ENCODE measurements around the gene SOCS3.

Gene SOCS3

GRCh38 chr17:78360371-78361224, 721 bp upstream of the SOCS3 start:
- Histone ChIP-seq H3K4me3 (ENCODE audit: low read length in 2 of 2) (peak overlapping the region; percentile 60 to 74), H3K9ac (ENCODE audit: low read depth in 1 of 2, low read length in 2 of 2) (peak overlapping the region; percentile 60 to 66), H3K4me1 (ENCODE audit: control insufficient read depth in 2 of 2, insufficient read depth in 2 of 2, low read length in 2 of 2) (peaks cover 14 to 16% of the 10 kb centered on the region in 2 donors), H3K9me3 (ENCODE audit: control insufficient read depth in 2 of 2, low read length in 2 of 2) (no peaks in the 10 kb centered on the region), H3K36me3 (ENCODE audit: control insufficient read depth in 2 of 2, insufficient read depth in 2 of 2, low read length in 2 of 2) (peaks cover 3% of the 10 kb centered on the region in 2 donors), H3K27me3 (ENCODE audit: control insufficient read depth in 2 of 2, insufficient read depth in 2 of 2, low read length in 2 of 2) (peaks cover 0 to 2% of the 10 kb centered on the region in 2 donors), H3K27ac (ENCODE audit: low read depth in 2 of 2, low read length in 2 of 2) (peak overlapping the region; percentile 79 to 84)

DNA sequence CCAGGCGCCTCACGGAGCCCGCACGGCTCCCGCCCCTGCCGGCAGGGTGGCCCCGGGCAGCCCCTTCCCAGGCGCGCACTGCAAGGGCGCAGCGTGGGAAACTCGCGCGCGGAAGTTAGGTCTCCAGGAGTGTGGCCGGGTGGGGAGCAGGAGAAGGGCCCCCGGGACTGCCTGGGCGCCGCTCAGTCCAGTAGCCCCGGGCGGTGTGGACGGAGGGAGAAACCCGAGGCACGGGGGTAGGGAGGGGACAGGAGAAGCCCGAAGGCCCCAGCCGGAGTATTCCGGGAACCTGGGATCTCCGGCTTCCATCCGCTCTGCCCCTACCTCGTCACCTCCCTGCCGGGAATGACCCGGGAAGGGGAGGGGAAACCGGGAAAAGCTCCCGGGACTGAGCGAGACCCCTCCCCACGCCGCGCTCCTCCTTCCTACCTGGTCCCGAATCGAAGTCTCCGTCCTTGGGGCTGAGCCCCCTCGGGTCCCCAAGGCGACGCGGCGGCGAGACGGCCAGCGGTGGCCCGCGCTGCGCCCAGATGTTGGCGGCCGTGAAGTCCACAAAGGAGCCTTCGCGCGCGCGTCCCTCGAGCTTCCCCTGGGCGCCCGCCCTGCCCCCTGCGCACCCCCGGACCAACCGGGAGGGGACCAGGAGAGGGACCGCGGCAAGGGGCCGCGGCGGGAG, 418 bp downstream of the SOCS3 start:
- peaks cover 3% of the 10 kb centered on the region in 2 donors for H3K36me3 ChIP-seq (ENCODE audit: control insufficient read depth in 2 of 2, insufficient read depth in 2 of 2, low read length in 2 of 2)
- H3K4me3 ChIP-seq (ENCODE audit: low read length in 2 of 2), result peak overlapping the region; percentile 73 to 77
- peak overlapping the region; percentile 75 to 86 for H3K9ac ChIP-seq (ENCODE audit: low read depth in 1 of 2, low read length in 2 of 2)
- H3K9me3 ChIP-seq (ENCODE audit: control insufficient read depth in 2 of 2, low read length in 2 of 2), result no peaks in the 10 kb centered on the region
- peak overlapping the region; percentile 82 to 84 for H3K27ac ChIP-seq (ENCODE audit: low read depth in 2 of 2, low read length in 2 of 2)
- peaks cover 14 to 16% of the 10 kb centered on the region in 2 donors for H3K4me1 ChIP-seq (ENCODE audit: control insufficient read depth in 2 of 2, insufficient read depth in 2 of 2, low read length in 2 of 2)
- no peaks in the 10 kb centered on the region for H3K27me3 ChIP-seq (ENCODE audit: control insufficient read depth in 2 of 2, insufficient read depth in 2 of 2, low read length in 2 of 2)

GRCh38 chr17:78358538-78359320, 1.1 kb downstream of the SOCS3 start:
- no peaks in the 10 kb centered on the region for H3K27me3 ChIP-seq (ENCODE audit: control insufficient read depth in 2 of 2, insufficient read depth in 2 of 2, low read length in 2 of 2)
- H3K4me1 ChIP-seq (ENCODE audit: control insufficient read depth in 2 of 2, insufficient read depth in 2 of 2, low read length in 2 of 2), result peaks cover 17 to 18% of the 10 kb centered on the region in 2 donors
- H3K9ac ChIP-seq (ENCODE audit: low read depth in 1 of 2, low read length in 2 of 2), result peak overlapping the region; percentile 75 to 86
- H3K9me3 ChIP-seq (ENCODE audit: control insufficient read depth in 2 of 2, low read length in 2 of 2), result no peaks in the 10 kb centered on the region
- peaks cover 3% of the 10 kb centered on the region in 2 donors for H3K36me3 ChIP-seq (ENCODE audit: control insufficient read depth in 2 of 2, insufficient read depth in 2 of 2, low read length in 2 of 2)
- peak overlapping the region; percentile 82 to 84 for H3K27ac ChIP-seq (ENCODE audit: low read depth in 2 of 2, low read length in 2 of 2)
- peak overlapping the region; percentile 73 to 77 for H3K4me3 ChIP-seq (ENCODE audit: low read length in 2 of 2)

GRCh38 chr17:78357672-78358537, 2.0 kb downstream of the SOCS3 start:
- Histone ChIP-seq H3K4me1 (ENCODE audit: control insufficient read depth in 2 of 2, insufficient read depth in 2 of 2, low read length in 2 of 2) (peaks cover 22 to 26% of the 10 kb centered on the region in 2 donors), H3K27me3 (ENCODE audit: control insufficient read depth in 2 of 2, insufficient read depth in 2 of 2, low read length in 2 of 2) (no peaks in the 10 kb centered on the region), H3K27ac (ENCODE audit: low read depth in 2 of 2, low read length in 2 of 2) (no peak overlapping the region)

GRCh38 chr17:78357177-78357586, 2.7 kb downstream of the SOCS3 start:
- H3K27me3 ChIP-seq (ENCODE audit: control insufficient read depth in 2 of 2, insufficient read depth in 2 of 2, low read length in 2 of 2), result no peaks in the 10 kb centered on the region
- H3K9ac ChIP-seq (ENCODE audit: low read depth in 1 of 2, low read length in 2 of 2), result peak overlapping the region; percentile 18 to 38
- peak overlapping the region in 1 of 2 donors; percentile 32 for H3K27ac ChIP-seq (ENCODE audit: low read depth in 2 of 2, low read length in 2 of 2)
- peaks cover 3% of the 10 kb centered on the region in 2 donors for H3K36me3 ChIP-seq (ENCODE audit: control insufficient read depth in 2 of 2, insufficient read depth in 2 of 2, low read length in 2 of 2)
- peak overlapping the region in 1 of 2 donors; percentile 73 for H3K4me3 ChIP-seq (ENCODE audit: low read length in 2 of 2)
- H3K9me3 ChIP-seq (ENCODE audit: control insufficient read depth in 2 of 2, low read length in 2 of 2), result no peaks in the 10 kb centered on the region
- H3K4me1 ChIP-seq (ENCODE audit: control insufficient read depth in 2 of 2, insufficient read depth in 2 of 2, low read length in 2 of 2), result peaks cover 27 to 30% of the 10 kb centered on the region in 2 donors

More at GRCh38 chr17:78357672-78358537, 2.0 kb downstream of the SOCS3 start:
- Histone ChIP-seq H3K4me3 (ENCODE audit: low read length in 2 of 2) (peak overlapping the region; percentile 73 to 77), H3K36me3 (ENCODE audit: control insufficient read depth in 2 of 2, insufficient read depth in 2 of 2, low read length in 2 of 2) (peaks cover 3% of the 10 kb centered on the region in 2 donors), H3K9me3 (ENCODE audit: control insufficient read depth in 2 of 2, low read length in 2 of 2) (no peaks in the 10 kb centered on the region), H3K9ac (ENCODE audit: low read depth in 1 of 2, low read length in 2 of 2) (peak overlapping the region in 1 of 2 donors; percentile 18)

- H3K27me3 ChIP-seq (ENCODE audit: control insufficient read depth in 2 of 2, insufficient read depth in 2 of 2, low read length in 2 of 2), result no peaks in the 10 kb centered on the region
- H3K9me3 ChIP-seq (ENCODE audit: control insufficient read depth in 2 of 2, low read length in 2 of 2), result no peaks in the 10 kb centered on the region
- peaks cover 31 to 38% of the 10 kb centered on the region in 2 donors for H3K4me1 ChIP-seq (ENCODE audit: control insufficient read depth in 2 of 2, insufficient read depth in 2 of 2, low read length in 2 of 2)
- no peak overlapping the region for H3K4me3 ChIP-seq (ENCODE audit: low read length in 2 of 2)
- peaks cover 3% of the 10 kb centered on the region in 2 donors for H3K36me3 ChIP-seq (ENCODE audit: control insufficient read depth in 2 of 2, insufficient read depth in 2 of 2, low read length in 2 of 2)
- no peak overlapping the region for H3K9ac ChIP-seq (ENCODE audit: low read depth in 1 of 2, low read length in 2 of 2)
- peak overlapping the region in 1 of 2 donors; percentile 72 for H3K27ac ChIP-seq (ENCODE audit: low read depth in 2 of 2, low read length in 2 of 2)
These were observed 3.7 kb downstream of the SOCS3 start for GRCh38 chr17:78356101-78356713.

- peaks cover 31 to 38% of the 10 kb centered on the region in 2 donors for H3K4me1 ChIP-seq (ENCODE audit: control insufficient read depth in 2 of 2, insufficient read depth in 2 of 2, low read length in 2 of 2)
- H3K9me3 ChIP-seq (ENCODE audit: control insufficient read depth in 2 of 2, low read length in 2 of 2), result no peaks in the 10 kb centered on the region
- no peak overlapping the region for H3K9ac ChIP-seq (ENCODE audit: low read depth in 1 of 2, low read length in 2 of 2)
- H3K36me3 ChIP-seq (ENCODE audit: control insufficient read depth in 2 of 2, insufficient read depth in 2 of 2, low read length in 2 of 2), result peaks cover 3% of the 10 kb centered on the region in 2 donors
- no peak overlapping the region for H3K4me3 ChIP-seq (ENCODE audit: low read length in 2 of 2)
- H3K27me3 ChIP-seq (ENCODE audit: control insufficient read depth in 2 of 2, insufficient read depth in 2 of 2, low read length in 2 of 2), result no peaks in the 10 kb centered on the region
- peak overlapping the region in 1 of 2 donors; percentile 72 for H3K27ac ChIP-seq (ENCODE audit: low read depth in 2 of 2, low read length in 2 of 2)
These were observed 4.2 kb downstream of the SOCS3 start for GRCh38 chr17:78355701-78356100.

DNA sequence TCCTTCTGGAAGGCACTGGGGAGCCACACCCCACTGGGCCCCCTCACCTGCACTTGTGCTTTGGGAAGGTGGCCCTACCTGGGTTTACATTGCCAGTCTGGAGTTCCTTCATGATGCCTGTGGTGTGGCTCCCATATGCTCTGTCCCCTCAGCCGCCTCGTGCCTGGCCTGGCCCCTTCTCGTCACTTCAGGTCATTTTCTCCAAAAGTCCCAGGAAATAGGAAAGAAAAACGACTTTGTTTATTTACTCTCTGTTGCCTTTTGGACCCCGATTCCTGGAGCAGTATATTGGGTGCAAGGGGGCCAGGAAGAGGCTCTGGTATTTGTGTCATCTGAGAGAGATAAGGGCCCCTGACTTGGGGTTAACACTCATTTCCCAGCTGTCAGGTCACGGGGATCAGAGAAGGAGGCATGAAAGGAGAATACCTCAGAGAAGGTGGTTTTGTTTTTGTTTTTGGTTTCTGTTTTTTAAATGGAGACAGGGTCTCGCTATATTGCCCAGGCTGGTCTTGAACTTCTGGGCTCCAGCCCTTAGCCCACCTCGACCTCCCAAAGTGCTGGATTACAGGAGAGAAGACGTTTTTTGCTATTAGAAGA, 4.7 kb downstream of the SOCS3 start:
- Histone ChIP-seq H3K4me3 (ENCODE audit: low read length in 2 of 2) (no peak overlapping the region), H3K36me3 (ENCODE audit: control insufficient read depth in 2 of 2, insufficient read depth in 2 of 2, low read length in 2 of 2) (peaks cover 3% of the 10 kb centered on the region in 2 donors), H3K4me1 (ENCODE audit: control insufficient read depth in 2 of 2, insufficient read depth in 2 of 2, low read length in 2 of 2) (peaks cover 28 to 38% of the 10 kb centered on the region in 2 donors), H3K27me3 (ENCODE audit: control insufficient read depth in 2 of 2, insufficient read depth in 2 of 2, low read length in 2 of 2) (no peaks in the 10 kb centered on the region), H3K9ac (ENCODE audit: low read depth in 1 of 2, low read length in 2 of 2) (no peak overlapping the region), H3K9me3 (ENCODE audit: control insufficient read depth in 2 of 2, low read length in 2 of 2) (no peaks in the 10 kb centered on the region), H3K27ac (ENCODE audit: low read depth in 2 of 2, low read length in 2 of 2) (peak overlapping the region in 1 of 2 donors; percentile 72)

All from mucosa of rectum (tissue), 2 donors.